ENCODE measurements around the gene S1PR4.

Gene S1PR4

GRCh38 chr19:3178377-3178972 lies at the start of gene S1PR4:
Gene S1PR4 (plus strand): TSS chr19:3178769. CDS start chr19:3178793, 24 bp downstream.
- H3K4me1 Mint-ChIP-seq: peaks cover 6% of the 10 kb centered on the region
- no peaks in the 10 kb centered on the region for H3K36me3 Mint-ChIP-seq (ENCODE audit: low read depth)
- H3K4me3 Mint-ChIP-seq: no peak within 1 kb of the TSS
- H3K27me3 Mint-ChIP-seq (ENCODE audit: low read depth): peaks cover 9% of the 10 kb centered on the region
- H3K9me3 Mint-ChIP-seq: no peaks in the 10 kb centered on the region
- TF ChIP-seq CTCF (IDR thresholded peaks at IDR 0.05; ENCODE audit: unreplicated experiment in 3 of 3): no peak
- H3K27ac Mint-ChIP-seq: no peak within 1 kb of the TSS

DNA sequence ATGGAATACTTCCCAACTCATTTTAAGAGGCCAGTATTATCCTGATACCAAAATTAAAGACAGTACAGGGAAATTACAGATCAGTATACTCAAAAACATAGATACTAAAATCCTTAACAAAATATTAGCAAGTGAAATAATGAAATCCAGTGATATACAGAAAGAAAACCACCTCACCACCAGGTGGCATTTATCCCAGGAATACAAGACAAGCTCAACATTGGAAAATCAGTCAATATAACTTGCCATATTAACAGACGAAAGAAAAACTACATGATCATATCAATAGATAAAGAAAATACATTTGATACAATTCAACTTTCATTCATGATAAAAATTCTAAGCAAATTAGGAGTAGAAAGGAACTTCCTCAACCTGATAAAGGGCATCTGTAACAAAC lies 49.5 kb upstream of the S1PR4 start:
- H3K9me3 Mint-ChIP-seq: peaks cover 2% of the 10 kb centered on the region
- TF ChIP-seq CTCF (IDR thresholded peaks at IDR 0.05; ENCODE audit: unreplicated experiment in 3 of 3): peak in 2 of 3 experiments; percentile 36 to 51
- H3K4me1 Mint-ChIP-seq: peaks cover 11% of the 10 kb centered on the region
- no peak overlapping the region for H3K27ac Mint-ChIP-seq
- no peaks in the 10 kb centered on the region for H3K36me3 Mint-ChIP-seq (ENCODE audit: low read depth)
- no peak overlapping the region for H3K4me3 Mint-ChIP-seq
- H3K27me3 Mint-ChIP-seq (ENCODE audit: low read depth): peaks cover 4% of the 10 kb centered on the region

DNA sequence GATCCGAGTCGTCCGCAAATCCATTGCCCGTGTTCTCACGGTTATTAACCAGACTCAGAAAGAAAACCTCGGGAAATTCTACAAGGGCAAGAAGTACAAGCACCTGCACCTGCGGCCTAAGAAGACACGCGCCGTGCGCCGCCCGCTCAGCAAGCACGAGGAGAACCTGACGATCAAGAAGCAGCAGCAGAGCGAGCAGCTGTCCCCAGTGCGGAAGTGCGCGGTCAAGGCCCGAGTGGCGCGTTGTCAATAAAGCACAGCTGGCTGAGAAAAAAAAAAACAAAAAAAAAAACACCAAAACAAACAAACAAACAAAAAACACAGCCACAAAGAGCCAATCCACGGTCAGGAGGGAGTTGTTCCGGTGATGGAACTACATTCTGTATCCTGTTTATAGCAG lies 47.4 kb upstream of the S1PR4 start:
- no peak overlapping the region for H3K4me3 Mint-ChIP-seq
- no peaks in the 10 kb centered on the region for H3K36me3 Mint-ChIP-seq (ENCODE audit: low read depth)
- H3K4me1 Mint-ChIP-seq: peaks cover 11% of the 10 kb centered on the region
- H3K27me3 Mint-ChIP-seq (ENCODE audit: low read depth): peaks cover 4% of the 10 kb centered on the region
- no peak for TF ChIP-seq CTCF (IDR thresholded peaks at IDR 0.05; ENCODE audit: unreplicated experiment in 3 of 3)
- H3K27ac Mint-ChIP-seq: no peak overlapping the region
- H3K9me3 Mint-ChIP-seq: peaks cover 2% of the 10 kb centered on the region

GRCh38 chr19:3132971-3133792 lies 45.4 kb upstream of the S1PR4 start:
- H3K27me3 Mint-ChIP-seq (ENCODE audit: low read depth): peaks cover 4% of the 10 kb centered on the region
- TF ChIP-seq CTCF (IDR thresholded peaks at IDR 0.05; ENCODE audit: unreplicated experiment in 3 of 3): no peak
- H3K4me1 Mint-ChIP-seq: peaks cover 18% of the 10 kb centered on the region
- peaks cover 5% of the 10 kb centered on the region for H3K9me3 Mint-ChIP-seq
- H3K4me3 Mint-ChIP-seq: no peak overlapping the region
- no peaks in the 10 kb centered on the region for H3K36me3 Mint-ChIP-seq (ENCODE audit: low read depth)
- H3K27ac Mint-ChIP-seq: peak overlapping the region in 2 of 3 experiments; percentile 23 to 53

- H3K27ac Mint-ChIP-seq: no peak overlapping the region
- peaks cover 4% of the 10 kb centered on the region for H3K27me3 Mint-ChIP-seq (ENCODE audit: low read depth)
- H3K36me3 Mint-ChIP-seq (ENCODE audit: low read depth): no peaks in the 10 kb centered on the region
- peaks cover 3% of the 10 kb centered on the region for H3K9me3 Mint-ChIP-seq
- no peak for TF ChIP-seq CTCF (IDR thresholded peaks at IDR 0.05; ENCODE audit: unreplicated experiment in 3 of 3)
- H3K4me3 Mint-ChIP-seq: no peak overlapping the region
- peaks cover 18% of the 10 kb centered on the region for H3K4me1 Mint-ChIP-seq
Observed at GRCh38 chr19:3133793-3134116, 44.8 kb upstream of the S1PR4 start.

Data from nephron (organoid).